Central memory CD8-positive, alpha-beta T cell (primary cell): ENCODE data around the gene HSPA4.

Source experiments
- ATAC-seq: fragments of 150-1000 bp; cut with Tn5 transposase; replicated peaks from 2 replicates; pipeline ENCODE4 v1.10.0; 2022; ENCODE audit warnings: mild to moderate bottlenecking, moderate FRiP score, moderate number of reproducible peaks; ENCODE audit not compliant: poor library complexity, severe bottlenecking; ENCODE audit errors: extremely low read depth
- DNase-seq, 2 donors: peaks; one replicate each; pipeline ENCODE4 v3.0.0; 2021; ENCODE audit warnings: low spot score in 2 of 2
- H3K27ac Mint-ChIP-seq: one replicate; pipeline ENCODE4 v1.8.0; 2022; ENCODE audit warnings: low read depth, mild to moderate bottlenecking, moderate library complexity, mixed read lengths
- H3K27me3 Mint-ChIP-seq: one replicate; pipeline ENCODE4 v1.8.0; 2022; ENCODE audit warnings: mixed read lengths
- H3K36me3 Mint-ChIP-seq: one replicate; pipeline ENCODE4 v1.8.0; 2022; ENCODE audit warnings: mild to moderate bottlenecking, moderate library complexity, mixed read lengths; ENCODE audit not compliant: insufficient read depth
- H3K4me1 Mint-ChIP-seq: one replicate; pipeline ENCODE4 v1.8.0; 2022; ENCODE audit warnings: mixed read lengths
- H3K4me3 Mint-ChIP-seq: one replicate; pipeline ENCODE4 v1.8.0; 2022; ENCODE audit warnings: mild to moderate bottlenecking, moderate library complexity, mixed read lengths
- H3K9me3 Mint-ChIP-seq: one replicate; pipeline ENCODE4 v1.8.0; 2022; ENCODE audit warnings: mixed read lengths

The HSPA4 gene

DNA sequence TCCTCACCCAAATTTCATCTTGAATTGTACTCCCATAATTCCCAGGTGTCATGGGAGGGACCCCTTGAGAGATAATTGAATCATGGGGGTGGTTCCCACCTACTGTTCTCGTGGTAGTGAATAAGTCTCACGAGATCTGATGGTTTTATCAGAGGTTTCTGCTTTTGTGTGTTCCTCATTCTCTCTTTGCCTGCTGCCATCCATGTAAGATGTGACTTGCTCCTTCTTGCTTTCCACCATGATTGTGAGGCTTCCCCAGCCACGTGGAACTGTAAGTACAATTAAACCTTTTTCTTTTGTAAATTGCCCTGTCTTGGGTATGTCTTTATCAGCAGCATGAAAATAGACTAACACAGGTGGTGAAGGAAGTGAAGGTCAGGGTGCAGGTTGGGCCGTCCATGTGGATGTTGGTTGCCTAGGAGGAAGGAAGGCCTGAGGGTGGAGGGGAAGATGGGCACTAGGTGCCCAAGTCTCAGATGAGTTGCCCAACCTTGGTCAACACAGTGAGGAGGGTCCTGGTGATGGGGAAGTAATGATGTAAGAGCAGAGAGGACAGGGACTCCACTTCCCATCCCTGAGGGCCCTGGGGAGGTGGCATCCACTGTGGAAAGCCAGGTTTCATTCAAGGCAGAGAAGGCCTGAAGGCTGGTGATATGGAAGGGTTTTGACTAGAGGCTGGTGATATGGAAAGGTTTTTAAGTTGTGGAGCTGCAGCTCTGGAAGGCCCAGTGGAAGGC lies 92.6 kb downstream of the HSPA4 start:
- Mint-ChIP-seq H3K4me3 (no peak overlapping the region), H3K9me3 (no peaks in the 10 kb centered on the region), H3K27me3 (peaks cover 34% of the 10 kb centered on the region), H3K4me1 (no peaks in the 10 kb centered on the region), H3K27ac (no peak overlapping the region), H3K36me3 (no peaks in the 10 kb centered on the region)
- DNase-seq (no peak), ATAC-seq (no peak)

DNA sequence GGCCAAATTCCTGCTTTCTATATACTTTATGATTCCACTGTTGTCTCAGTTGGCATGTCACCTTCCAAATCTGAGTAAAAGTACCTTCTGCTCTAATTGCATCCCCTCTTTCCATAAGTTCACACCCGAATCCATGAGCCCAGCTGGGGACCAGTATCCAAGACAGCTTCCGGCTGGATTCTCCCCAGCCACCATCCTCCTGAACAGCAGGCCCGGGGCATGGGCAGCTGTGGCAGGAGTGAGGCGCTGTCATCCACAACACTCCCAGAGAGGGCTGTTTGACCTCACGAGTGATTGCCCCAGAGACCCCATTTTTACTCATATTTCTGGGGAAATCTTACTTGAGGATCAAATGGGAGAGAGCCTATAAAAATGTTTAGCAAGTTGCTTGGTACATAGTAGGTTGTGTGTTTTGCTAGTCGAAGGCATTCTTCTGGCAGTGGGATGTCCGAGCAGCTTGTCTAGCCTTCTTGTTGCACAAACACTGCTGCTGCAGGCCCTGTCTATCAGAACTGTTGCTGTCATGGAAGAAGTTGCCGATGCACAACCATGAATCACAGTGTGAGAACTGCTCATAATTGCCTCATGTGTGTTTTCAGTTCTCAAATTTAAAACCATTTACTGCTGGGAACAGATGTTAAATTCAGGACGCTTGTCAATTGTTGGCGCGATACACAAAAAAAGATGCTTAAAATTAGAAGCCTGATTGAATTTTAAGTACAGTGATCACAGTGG lies 93.8 kb downstream of the HSPA4 start:
- Mint-ChIP-seq H3K27me3 (peaks cover 22% of the 10 kb centered on the region), H3K4me3 (no peak overlapping the region), H3K27ac (no peak overlapping the region), H3K36me3 (no peaks in the 10 kb centered on the region), H3K4me1 (no peaks in the 10 kb centered on the region), H3K9me3 (no peaks in the 10 kb centered on the region)
- DNase-seq (no peak), ATAC-seq (no peak)

DNA sequence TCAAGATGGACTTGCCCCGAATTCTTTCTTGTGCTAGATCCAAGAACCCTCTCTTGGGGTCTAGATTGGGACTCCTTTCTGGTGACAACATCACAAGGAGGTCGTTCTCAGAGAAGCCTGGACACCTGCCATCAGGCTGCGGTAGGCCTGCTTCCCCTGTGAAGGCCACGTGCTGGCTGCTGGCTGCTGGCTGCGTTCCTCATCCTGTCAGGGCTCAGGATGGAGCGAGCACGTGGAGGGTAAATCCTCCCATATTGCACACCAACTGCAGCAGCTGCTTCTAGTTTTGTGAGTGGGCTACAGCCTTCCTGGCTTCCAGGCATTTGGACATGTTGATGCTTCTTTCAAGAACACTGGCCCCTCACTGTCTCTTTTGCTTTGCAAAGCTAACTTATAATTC lies 95.6 kb downstream of the HSPA4 start:
- Mint-ChIP-seq H3K4me1 (no peaks in the 10 kb centered on the region), H3K27ac (no peak overlapping the region), H3K36me3 (no peaks in the 10 kb centered on the region), H3K4me3 (no peak overlapping the region), H3K27me3 (peaks cover 14% of the 10 kb centered on the region), H3K9me3 (no peaks in the 10 kb centered on the region)
- no peak for DNase-seq
- ATAC-seq = no peak

DNA sequence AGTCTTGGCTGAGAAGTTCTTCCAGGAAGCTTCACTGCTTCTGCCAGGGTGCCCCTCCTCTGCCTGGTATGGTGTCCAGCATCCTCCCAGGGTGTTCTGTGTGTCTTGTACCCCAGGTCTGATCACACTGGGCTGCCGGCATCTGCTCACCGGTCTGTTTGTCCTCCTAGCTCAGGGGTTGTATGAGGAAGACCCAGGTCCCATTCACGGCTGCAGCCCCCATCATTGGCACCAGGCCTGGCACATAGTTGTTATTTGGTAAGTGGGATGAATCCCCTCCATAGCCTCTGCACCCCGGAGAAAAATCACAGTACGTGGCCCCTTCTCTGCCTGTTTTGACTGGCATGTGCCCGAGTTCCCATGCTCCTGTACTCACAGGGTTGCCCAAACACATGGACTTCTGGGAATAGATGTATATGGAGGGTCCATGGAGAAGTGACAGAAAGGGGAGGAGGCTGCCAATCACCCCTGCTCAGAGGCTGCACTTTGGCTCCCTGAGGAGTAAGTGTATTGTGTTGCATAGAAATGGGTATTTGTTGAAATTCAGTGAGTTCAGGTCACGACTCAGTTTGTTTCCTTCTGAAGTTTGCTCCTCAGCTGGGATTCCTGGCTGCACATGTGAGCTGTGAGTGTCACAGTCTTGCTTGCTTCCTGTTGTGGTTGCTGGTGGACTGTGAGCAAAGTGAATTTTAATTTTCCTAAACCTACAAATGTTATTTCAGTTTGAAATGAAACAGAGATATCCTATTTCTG lies 96.2 kb downstream of the HSPA4 start:
- H3K27ac Mint-ChIP-seq = no peak overlapping the region
- no peaks in the 10 kb centered on the region for H3K9me3 Mint-ChIP-seq
- H3K4me1 Mint-ChIP-seq = no peaks in the 10 kb centered on the region
- no peak for DNase-seq
- no peaks in the 10 kb centered on the region for H3K36me3 Mint-ChIP-seq
- ATAC-seq = no peak
- H3K27me3 Mint-ChIP-seq = peaks cover 11% of the 10 kb centered on the region
- no peak overlapping the region for H3K4me3 Mint-ChIP-seq

DNA sequence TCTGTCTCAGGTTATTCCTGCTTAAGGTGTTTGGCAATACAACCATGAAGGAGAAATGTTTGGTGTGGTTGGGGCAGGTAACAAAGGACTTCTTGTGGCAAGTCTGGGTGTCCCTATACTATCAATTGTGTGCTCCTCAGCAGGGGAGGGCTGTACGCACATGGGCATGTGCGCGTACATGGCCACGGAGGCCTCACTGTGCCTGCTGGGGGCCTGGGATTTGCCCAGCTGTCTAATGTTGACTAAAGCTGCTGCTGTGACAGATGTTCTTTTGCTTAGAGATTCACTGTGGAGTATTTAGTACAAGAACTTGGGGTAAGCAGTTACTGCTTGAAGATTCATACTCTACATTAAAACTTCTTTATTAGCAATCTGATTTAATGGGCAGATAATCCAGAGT lies 97.5 kb downstream of the HSPA4 start:
- H3K27ac Mint-ChIP-seq = no peak overlapping the region
- no peak overlapping the region for H3K4me3 Mint-ChIP-seq
- H3K27me3 Mint-ChIP-seq = peaks cover 13% of the 10 kb centered on the region
- ATAC-seq = no peak
- no peaks in the 10 kb centered on the region for H3K4me1 Mint-ChIP-seq
- no peaks in the 10 kb centered on the region for H3K9me3 Mint-ChIP-seq
- no peak for DNase-seq
- no peaks in the 10 kb centered on the region for H3K36me3 Mint-ChIP-seq

DNA sequence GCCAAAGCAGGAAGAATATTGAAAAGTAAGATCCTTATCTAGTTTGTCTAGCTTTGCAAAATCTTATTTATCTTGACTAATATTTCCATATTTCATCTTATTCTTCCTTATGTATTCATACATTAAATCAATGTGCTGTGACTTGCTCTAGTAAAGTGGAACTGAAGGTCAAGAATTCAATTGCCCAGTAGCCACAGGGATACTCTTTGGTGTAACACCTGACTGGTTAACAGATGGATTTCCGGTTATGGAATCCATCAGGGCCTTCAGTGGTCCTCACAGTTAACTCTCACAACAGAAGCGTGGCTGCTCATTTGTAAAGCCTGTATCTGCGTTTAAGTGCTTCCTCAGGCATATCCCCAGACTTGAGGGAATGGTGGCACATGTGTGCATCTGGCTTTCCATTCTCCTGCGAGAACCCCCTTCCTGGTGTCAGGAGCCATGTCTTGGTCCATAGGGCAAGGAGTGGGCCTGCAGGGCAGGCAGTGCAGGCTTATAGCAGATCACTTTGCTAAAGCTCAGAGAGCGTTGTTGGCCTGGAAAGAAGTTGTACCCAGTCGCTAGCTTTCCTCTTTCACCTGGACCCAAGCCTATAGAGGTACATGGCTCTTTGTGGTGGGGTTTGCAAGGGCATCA lies 99.2 kb downstream of the HSPA4 start:
- H3K4me3 Mint-ChIP-seq = no peak overlapping the region
- H3K4me1 Mint-ChIP-seq = no peaks in the 10 kb centered on the region
- ATAC-seq (no peak), DNase-seq (no peak)
- H3K27ac Mint-ChIP-seq = no peak overlapping the region
- peaks cover 13% of the 10 kb centered on the region for H3K27me3 Mint-ChIP-seq
- no peaks in the 10 kb centered on the region for H3K9me3 Mint-ChIP-seq
- H3K36me3 Mint-ChIP-seq = no peaks in the 10 kb centered on the region

DNA sequence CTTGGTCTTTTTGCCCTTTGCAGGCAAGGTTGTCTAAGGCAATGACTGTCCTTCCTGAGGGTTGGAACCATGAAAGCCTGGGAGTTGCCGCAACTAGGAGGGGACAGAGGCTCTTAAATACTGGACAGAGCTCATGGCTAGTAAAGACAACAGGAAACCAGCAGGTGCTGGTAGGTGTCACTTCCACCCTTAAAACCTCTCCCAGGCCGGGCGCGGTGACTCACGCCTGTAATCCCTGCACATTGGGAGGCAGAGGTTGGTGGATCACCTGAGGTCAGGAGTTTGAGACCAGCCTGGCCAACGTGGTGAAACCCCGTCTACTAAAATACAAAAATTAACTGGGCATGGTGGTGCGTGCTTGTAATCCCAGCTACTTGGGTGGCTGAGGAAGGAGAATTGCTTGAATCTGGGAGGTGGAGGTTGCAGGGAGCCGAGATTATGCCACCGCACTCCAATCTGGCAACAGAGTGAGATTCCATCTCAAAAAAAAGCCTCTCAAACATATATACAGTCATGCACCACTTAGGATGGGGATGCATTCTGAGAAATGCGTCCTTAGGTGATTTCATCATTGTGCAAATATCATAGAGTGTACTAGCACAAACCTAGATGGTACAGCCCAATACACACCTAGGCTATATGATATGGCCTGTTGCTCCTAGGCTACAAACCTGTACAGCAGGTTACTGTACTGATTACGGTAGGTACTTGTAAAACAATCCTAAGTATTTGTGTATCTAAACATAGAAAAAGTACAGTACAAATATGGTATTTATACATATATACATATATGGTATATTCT lies 102.7 kb downstream of the HSPA4 start:
- no peak overlapping the region for H3K27ac Mint-ChIP-seq
- H3K4me3 Mint-ChIP-seq = no peak overlapping the region
- H3K27me3 Mint-ChIP-seq = peaks cover 13% of the 10 kb centered on the region
- no peak for DNase-seq
- no peak for ATAC-seq
- no peaks in the 10 kb centered on the region for H3K4me1 Mint-ChIP-seq
- no peaks in the 10 kb centered on the region for H3K9me3 Mint-ChIP-seq
- H3K36me3 Mint-ChIP-seq = no peaks in the 10 kb centered on the region

DNA sequence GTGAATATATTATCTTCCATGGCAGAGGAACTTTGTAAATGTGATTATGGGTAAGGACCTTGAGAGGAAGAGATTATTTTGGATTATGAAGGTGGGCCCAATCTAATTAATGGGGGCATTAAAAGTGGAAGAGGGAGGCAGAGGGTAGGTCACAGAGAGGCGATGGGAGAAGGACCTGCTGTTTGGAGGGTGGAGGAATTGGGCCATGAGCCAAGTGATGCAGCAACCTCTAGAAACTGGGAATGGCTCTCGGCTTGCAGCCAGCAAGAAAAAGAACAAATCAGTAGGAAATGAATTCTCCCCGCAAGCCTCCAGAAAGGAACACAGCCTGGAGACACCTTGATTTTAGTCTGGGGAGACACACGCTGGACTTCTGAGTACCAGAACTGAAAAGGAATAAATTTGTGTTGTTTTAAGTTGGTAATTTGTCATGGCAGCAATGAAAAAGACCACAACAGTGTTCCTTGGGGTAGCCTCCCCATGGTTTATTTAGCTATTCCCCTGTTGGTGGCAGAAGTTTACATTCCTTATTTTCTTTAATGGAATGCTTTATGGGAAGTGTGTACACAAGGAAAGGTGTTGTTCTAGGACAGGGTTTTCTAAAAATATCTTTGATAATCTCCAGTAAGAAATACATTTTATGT lies 103.6 kb downstream of the HSPA4 start:
- ATAC-seq (no peak), DNase-seq (no peak)
- H3K4me1 Mint-ChIP-seq = no peaks in the 10 kb centered on the region
- no peaks in the 10 kb centered on the region for H3K9me3 Mint-ChIP-seq
- no peaks in the 10 kb centered on the region for H3K36me3 Mint-ChIP-seq
- no peak overlapping the region for H3K27ac Mint-ChIP-seq
- peaks cover 13% of the 10 kb centered on the region for H3K27me3 Mint-ChIP-seq
- no peak overlapping the region for H3K4me3 Mint-ChIP-seq
